MM.1S (cell line): ENCODE measurements around the gene PCYOX1L.

ENCODE experiments used
- EZH2 ChIP-seq: fragments of 300-600 bp; sonication (generic); optimal IDR thresholded peaks from 2 replicates; pipeline ENCODE3; 2017; ENCODE audit warnings: low read depth, mild to moderate bottlenecking, antibody characterized with exemption, low read length, mixed read lengths
- TF ChIP-seq, protein P1 (sequence below): fragments of 300-600 bp; sonication (generic); IDR thresholded peaks from 2 replicates; pipeline ENCODE4 v1.5.1; 2016; ENCODE audit warnings: antibody characterized with exemption, low read length, mixed read lengths

DNA sequence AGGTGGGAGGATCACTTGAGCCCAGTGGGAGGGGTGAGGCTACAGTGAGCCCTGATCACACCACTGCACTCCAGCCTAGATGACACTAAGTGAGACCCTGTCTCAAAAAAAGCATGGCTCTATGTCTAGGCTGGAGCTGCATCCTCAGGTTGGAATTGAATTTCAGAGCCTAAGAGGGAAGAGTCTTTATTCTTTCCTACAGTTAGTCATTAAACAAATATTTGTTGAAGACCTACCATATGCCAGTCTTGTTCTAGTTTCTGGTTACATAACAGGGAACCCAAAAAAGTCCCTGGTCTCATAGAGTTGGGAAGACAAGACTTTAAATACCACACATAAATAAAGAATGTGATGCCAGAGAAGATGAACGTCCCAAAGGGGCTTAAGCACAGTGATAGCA is 19.5 kb upstream of the PCYOX1L start:
- TF ChIP-seq, protein P1, sequence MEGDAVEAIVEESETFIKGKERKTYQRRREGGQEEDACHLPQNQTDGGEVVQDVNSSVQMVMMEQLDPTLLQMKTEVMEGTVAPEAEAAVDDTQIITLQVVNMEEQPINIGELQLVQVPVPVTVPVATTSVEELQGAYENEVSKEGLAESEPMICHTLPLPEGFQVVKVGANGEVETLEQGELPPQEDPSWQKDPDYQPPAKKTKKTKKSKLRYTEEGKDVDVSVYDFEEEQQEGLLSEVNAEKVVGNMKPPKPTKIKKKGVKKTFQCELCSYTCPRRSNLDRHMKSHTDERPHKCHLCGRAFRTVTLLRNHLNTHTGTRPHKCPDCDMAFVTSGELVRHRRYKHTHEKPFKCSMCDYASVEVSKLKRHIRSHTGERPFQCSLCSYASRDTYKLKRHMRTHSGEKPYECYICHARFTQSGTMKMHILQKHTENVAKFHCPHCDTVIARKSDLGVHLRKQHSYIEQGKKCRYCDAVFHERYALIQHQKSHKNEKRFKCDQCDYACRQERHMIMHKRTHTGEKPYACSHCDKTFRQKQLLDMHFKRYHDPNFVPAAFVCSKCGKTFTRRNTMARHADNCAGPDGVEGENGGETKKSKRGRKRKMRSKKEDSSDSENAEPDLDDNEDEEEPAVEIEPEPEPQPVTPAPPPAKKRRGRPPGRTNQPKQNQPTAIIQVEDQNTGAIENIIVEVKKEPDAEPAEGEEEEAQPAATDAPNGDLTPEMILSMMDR, result no peak
- TF ChIP-seq EZH2, result no peak
